Measurements from ENCODE around the gene FXYD1.

Gene FXYD1

DNA sequence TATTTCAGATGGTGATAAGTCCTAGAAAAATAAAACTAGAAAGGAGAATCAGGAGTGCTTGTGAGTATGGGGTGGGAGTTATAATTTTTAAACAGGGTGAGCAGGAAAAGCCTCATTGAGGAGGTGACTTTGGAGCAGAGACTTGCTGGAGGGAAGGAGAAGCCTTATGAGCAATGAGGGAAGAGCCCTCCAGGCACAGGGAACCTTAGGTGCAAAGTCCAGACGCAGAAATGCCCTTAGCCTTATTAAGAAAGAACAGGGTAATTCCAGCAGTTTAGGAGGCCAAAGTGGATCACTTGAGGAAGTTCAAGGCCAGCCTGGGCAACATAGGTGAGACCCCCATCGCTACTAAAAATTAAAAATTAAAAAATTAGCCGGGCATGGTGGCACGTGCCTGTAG lies 44.0 kb upstream of the FXYD1 start:
- H3K27me3 ChIP-seq (ENCODE audit: insufficient read depth, poor library complexity, severe bottlenecking) = no peaks in the 10 kb centered on the region
- H3K4me3 ChIP-seq (replicated peaks; ENCODE audit: insufficient read depth, low read length) = no peak overlapping the region
- no peak for DNase-seq (ENCODE audit: low read depth in 1 of 2, low spot score in 1 of 2)
- H3K27ac ChIP-seq (replicated peaks) = no peak overlapping the region
- TF ChIP-seq, protein P1, sequence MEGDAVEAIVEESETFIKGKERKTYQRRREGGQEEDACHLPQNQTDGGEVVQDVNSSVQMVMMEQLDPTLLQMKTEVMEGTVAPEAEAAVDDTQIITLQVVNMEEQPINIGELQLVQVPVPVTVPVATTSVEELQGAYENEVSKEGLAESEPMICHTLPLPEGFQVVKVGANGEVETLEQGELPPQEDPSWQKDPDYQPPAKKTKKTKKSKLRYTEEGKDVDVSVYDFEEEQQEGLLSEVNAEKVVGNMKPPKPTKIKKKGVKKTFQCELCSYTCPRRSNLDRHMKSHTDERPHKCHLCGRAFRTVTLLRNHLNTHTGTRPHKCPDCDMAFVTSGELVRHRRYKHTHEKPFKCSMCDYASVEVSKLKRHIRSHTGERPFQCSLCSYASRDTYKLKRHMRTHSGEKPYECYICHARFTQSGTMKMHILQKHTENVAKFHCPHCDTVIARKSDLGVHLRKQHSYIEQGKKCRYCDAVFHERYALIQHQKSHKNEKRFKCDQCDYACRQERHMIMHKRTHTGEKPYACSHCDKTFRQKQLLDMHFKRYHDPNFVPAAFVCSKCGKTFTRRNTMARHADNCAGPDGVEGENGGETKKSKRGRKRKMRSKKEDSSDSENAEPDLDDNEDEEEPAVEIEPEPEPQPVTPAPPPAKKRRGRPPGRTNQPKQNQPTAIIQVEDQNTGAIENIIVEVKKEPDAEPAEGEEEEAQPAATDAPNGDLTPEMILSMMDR (IDR thresholded peaks at IDR 0.05; ENCODE audit: insufficient read depth, low read length) = no peak
- TF ChIP-seq, protein P2, sequence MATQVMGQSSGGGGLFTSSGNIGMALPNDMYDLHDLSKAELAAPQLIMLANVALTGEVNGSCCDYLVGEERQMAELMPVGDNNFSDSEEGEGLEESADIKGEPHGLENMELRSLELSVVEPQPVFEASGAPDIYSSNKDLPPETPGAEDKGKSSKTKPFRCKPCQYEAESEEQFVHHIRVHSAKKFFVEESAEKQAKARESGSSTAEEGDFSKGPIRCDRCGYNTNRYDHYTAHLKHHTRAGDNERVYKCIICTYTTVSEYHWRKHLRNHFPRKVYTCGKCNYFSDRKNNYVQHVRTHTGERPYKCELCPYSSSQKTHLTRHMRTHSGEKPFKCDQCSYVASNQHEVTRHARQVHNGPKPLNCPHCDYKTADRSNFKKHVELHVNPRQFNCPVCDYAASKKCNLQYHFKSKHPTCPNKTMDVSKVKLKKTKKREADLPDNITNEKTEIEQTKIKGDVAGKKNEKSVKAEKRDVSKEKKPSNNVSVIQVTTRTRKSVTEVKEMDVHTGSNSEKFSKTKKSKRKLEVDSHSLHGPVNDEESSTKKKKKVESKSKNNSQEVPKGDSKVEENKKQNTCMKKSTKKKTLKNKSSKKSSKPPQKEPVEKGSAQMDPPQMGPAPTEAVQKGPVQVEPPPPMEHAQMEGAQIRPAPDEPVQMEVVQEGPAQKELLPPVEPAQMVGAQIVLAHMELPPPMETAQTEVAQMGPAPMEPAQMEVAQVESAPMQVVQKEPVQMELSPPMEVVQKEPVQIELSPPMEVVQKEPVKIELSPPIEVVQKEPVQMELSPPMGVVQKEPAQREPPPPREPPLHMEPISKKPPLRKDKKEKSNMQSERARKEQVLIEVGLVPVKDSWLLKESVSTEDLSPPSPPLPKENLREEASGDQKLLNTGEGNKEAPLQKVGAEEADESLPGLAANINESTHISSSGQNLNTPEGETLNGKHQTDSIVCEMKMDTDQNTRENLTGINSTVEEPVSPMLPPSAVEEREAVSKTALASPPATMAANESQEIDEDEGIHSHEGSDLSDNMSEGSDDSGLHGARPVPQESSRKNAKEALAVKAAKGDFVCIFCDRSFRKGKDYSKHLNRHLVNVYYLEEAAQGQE (IDR thresholded peaks at IDR 0.05; ENCODE audit: insufficient replicate concordance, low read depth) = no peak
- no peak for TF ChIP-seq GABPA (IDR thresholded peaks at IDR 0.05; ENCODE audit: low read depth)
- TF ChIP-seq SPI1 (IDR thresholded peaks at IDR 0.05; ENCODE audit: borderline replicate concordance, low read depth) = no peak
- no peak for TF ChIP-seq POLR2AphosphoS5 (IDR thresholded peaks at IDR 0.05; ENCODE audit: low read depth)

DNA sequence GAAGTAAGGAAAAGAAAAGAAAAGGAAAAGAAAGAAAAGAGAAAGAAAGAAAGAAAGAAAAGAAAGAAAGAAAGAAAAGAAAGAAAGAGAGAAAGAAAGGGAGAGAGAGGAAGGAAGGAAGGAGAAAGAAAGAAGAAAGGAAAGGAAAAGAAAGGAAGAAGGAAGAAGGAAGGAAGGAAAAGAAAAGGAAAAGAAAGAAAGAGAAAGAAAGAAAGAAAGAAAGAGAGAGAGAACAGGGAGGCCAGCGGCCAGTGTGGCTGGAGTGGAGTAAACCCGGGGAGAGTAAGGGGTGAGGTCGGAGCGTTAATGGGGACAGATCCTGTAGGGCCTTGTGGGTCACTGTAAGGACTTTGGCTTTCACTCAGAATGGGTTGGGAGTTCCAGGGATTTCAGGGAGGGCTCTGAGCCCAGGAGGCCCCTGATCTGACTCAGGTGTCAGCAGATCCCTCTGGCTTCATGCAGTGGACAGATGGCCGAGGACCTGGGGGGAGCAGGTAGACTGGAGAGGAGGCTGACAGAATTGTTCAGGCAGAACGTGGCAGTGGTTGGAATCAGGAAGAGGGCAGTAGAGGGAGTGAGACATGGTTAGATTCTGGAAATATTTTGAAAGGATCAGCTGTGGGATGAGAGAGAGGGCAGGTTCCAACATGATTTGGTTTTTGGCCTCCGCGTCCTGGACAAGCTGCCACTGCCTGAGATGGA lies 42.8 kb upstream of the FXYD1 start:
- no peak for DNase-seq (ENCODE audit: low read depth in 1 of 2, low spot score in 1 of 2)
- H3K27ac ChIP-seq (replicated peaks) = no peak overlapping the region
- TF ChIP-seq SPI1 (IDR thresholded peaks at IDR 0.05; ENCODE audit: borderline replicate concordance, low read depth) (no peak), POLR2AphosphoS5 (IDR thresholded peaks at IDR 0.05; ENCODE audit: low read depth) (no peak), GABPA (IDR thresholded peaks at IDR 0.05; ENCODE audit: low read depth) (no peak)
- TF ChIP-seq, protein P2 (IDR thresholded peaks at IDR 0.05; ENCODE audit: insufficient replicate concordance, low read depth) = no peak
- no peaks in the 10 kb centered on the region for H3K27me3 ChIP-seq (ENCODE audit: insufficient read depth, poor library complexity, severe bottlenecking)
- H3K4me3 ChIP-seq (replicated peaks; ENCODE audit: insufficient read depth, low read length) = no peak overlapping the region

DNA sequence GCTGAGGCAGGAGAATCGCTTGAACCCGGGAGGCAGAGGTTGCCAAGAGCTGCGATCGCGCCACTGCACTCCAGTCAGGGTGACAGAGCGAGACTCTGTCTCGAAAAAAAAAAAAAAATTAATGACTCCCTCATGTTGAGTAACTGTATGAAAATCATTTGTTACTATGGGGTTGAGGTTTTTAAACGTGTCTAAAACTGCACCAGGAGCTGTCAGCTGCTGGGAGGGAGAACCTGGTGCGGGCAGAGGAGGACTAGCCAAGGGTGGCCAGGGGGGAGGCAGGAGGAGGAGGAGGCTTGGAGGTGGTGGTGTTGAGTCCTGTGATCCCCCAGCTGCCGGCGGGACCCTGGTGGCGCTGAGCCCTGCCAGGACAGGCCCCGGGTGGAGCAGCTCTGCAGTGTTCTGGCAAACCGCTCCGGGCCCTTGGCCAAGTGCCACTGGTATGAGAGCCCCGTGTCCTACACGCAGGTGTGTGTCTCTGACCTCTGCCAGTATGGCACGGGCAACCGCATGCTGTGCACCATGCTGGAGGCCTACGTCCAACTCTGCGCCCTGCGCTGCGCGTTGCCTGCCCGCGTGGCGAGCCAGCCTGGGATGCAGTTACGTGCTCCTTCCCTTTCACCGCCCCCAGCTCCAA lies 40.1 kb upstream of the FXYD1 start:
- no peak for DNase-seq (ENCODE audit: low read depth in 1 of 2, low spot score in 1 of 2)
- H3K27ac ChIP-seq (replicated peaks) = no peak overlapping the region
- H3K4me3 ChIP-seq (replicated peaks; ENCODE audit: insufficient read depth, low read length) = no peak overlapping the region
- no peaks in the 10 kb centered on the region for H3K27me3 ChIP-seq (ENCODE audit: insufficient read depth, poor library complexity, severe bottlenecking)
- no peak for TF ChIP-seq POLR2AphosphoS5 (IDR thresholded peaks at IDR 0.05; ENCODE audit: low read depth)
- TF ChIP-seq GABPA (IDR thresholded peaks at IDR 0.05; ENCODE audit: low read depth) = no peak
- TF ChIP-seq, protein P2 (IDR thresholded peaks at IDR 0.05; ENCODE audit: insufficient replicate concordance, low read depth) = no peak
- no peak for TF ChIP-seq SPI1 (IDR thresholded peaks at IDR 0.05; ENCODE audit: borderline replicate concordance, low read depth)
- TF ChIP-seq, protein P1 (IDR thresholded peaks at IDR 0.05; ENCODE audit: insufficient read depth, low read length) = no peak
